ENCODE data around the gene EVI2A.

GRCh38 chr17:31355935-31356334, 34.5 kb upstream of the EVI2A start:
- TF ChIP-seq POLR2AphosphoS5 (IDR thresholded peaks at IDR 0.05; ENCODE audit: low read depth, low read length) (no peak), POLR2A (IDR thresholded peaks at IDR 0.05; ENCODE audit: low read depth, low read length) (no peak), TAF1 (IDR thresholded peaks at IDR 0.05; ENCODE audit: borderline replicate concordance, low read depth, low read length) (no peak)
